Activated effector memory CD4-positive, alpha-beta T cell treated with anti-CD3 and anti-CD28 coated beads, Interleukin-2, amount 50 U/mL, for 16 hours (primary cell): Measurements from ENCODE around the gene GLO1.

ENCODE experiments used
- DNase-seq: peaks from one replicate; pipeline ENCODE4 v3.0.0-alpha.2; 2020

Gene GLO1

DNA sequence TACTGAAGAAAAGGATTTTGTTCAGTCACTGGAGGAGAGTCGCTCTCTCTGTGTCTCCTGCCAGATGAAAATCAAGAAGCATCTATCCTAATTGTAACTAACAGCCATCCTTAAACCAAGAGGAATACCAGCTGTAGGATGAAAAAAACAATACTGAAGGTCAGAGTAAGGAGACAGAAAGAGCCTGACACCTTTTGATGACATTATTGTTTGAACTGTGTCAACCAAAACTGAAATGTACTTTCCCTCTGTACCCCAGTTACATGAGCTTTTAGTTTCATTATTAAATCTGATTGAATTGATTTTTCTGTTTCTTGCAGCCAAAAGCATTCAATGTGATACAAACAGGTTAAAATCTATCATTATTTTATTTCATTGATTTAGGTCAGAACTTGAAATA lies 46.0 kb downstream of the GLO1 start:
- DNase-seq = no peak

DNA sequence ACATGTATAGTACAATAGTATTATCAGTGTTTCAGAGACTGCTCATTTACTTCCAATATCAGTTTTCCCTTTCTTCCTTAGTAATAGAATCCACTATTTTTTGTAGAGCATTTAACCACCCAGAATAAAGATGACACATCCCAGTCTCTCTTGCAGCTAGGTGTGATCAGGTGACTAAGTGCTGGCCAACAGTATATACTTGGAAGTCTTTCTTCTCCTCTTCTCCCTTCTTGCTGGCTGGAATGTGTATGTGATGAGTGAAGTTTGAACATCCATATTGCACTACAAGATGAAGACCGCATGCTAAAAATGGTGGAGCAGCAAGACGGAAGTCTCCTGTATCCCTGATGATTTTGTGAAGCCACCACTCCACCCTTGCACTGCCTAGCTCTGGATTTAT lies 48.7 kb downstream of the GLO1 start:
- no peak for DNase-seq

DNA sequence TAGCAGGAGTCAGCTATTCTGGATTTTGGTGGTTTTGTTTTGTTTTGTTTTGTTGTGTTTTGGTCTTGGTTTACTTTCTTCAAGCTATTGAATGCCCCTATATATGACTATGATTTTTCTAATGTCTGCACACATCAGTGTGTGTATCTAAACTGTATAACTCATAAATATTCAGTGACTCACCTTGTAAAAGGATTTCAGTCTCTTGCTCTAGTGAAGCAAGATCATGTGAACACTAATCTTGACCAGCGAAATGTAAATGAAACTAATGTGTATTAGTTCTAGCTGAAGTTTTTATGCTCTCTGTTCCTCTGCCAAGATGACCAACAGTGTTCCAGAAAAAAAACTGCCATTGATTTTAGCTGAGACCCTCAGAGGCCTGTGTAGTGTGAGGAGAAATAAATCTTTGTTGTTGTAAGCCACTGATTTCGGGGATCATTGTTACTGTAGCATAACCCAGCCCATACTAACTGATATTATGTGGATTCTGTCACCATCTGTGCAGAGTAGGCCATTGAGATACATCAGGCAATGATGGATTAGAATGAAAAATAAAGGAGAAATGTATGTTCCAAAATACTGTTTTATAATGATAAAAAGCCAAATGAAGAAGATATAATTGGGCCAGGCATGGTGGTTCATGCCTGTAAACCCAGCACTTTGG lies 51.7 kb downstream of the GLO1 start:
- DNase-seq = no peak

DNA sequence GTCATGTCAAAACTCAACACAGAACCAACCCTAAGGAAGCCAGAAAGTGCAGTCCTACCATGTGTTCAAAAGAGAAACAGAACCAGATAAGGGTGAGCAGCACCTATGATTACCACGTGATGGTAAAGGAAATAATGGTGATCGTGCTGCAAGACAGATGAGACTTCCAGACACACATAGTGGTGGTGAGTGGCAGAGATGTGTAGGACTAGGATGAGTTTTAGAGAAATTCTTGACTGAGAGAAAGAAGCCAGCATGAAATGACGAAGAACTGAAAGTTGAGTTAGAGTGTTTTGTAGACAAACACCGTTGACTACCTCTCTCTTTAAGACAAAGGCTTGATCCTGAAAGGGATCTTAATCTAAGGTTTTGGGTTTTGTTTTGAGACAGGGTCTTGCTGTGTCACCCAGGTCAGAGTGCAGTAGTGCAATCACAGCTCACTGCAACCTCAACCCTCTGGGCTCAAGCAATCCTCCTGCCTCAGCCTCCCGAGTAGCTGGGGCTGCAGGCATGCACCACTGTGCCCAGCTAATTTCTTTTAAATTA lies 52.7 kb downstream of the GLO1 start:
- no peak for DNase-seq

DNA sequence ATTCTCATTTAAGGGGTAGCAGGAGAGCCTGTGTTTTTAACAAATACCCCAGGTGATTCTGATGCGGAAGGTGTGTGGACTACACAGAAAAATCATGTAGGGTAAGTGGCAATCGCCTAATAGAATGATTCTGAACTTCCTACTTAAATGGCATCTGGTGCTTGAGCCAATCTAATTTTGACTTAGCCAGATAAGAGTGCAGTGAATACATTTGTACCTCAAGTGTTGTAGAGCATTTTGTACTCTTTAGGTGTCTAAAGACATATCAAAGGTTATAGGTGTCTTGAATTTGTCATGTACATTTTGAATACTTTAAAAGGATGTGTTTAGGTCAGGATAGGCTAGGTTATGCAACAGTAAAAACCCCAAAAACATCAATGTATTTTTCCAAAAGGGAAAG lies 53.2 kb downstream of the GLO1 start:
- DNase-seq = no peak

DNA sequence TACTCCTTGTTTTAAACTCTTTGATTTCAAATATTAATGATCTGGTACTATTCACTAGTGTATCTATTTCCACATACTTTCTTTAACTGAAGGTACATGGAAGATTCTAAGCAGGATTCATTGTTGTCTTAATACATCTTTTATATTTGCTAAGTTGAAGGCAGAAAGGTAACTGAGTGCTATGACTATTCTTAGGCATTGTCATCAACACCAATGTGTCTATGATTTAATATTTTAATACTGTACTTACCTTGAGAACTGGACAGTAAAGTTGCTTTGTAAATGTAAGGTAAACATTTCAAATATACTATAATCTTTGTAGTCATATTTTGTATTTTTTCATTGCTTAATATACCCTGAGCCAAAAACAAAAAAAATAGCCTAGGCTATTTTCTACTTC lies 54.3 kb downstream of the GLO1 start:
- no peak for DNase-seq

DNA sequence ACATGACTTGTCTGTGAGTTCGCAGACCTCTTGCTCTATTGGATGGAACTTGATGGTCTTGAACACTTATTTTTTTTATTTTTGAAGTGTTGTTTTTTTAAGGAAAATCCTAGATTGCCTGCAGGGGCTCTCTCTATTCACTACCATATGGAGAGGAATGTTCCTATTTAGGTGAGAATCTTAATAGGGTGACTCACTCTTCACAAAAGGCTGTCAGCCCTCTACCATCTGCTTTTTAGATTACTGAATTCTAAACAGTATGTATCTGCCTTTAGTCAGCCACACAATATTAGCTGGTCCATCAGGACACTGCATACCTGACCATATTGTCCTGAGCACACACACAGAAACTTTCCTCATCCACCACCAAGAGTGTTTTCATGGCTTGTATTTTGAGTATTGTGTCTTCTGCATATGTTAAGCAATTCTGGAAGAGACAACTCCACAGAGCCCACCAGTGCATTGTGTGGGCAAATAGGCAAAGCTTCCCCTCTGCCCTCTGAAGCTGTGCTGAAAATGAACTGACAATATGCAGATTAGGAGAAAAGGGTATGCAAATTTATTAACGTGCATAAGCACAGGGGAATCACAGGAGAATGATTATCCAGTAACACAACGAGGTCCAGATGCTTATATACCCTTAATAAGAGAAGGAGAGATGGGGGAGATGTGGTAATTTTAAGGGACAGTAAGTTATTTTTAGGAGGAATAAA lies 56.6 kb downstream of the GLO1 start:
- no peak for DNase-seq

DNA sequence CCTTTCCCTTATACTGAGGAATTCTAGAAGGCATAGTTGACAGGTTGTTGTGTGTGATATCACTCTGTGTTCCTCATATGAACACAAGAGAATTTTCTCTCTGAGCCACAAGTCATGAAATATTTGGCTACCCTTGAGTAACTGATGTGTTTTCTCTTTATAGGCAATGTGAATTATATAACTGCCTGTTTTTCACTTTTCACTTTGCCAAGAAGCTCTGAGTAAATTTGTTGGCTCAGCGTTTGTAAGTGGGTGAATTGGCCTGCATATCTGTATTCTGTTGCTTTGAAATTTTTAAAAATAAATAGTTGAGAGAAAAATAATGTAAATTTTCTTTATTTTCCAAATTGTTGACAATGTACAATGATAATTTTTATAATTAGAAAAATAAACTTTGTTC lies 58.0 kb downstream of the GLO1 start:
- no peak for DNase-seq

DNA sequence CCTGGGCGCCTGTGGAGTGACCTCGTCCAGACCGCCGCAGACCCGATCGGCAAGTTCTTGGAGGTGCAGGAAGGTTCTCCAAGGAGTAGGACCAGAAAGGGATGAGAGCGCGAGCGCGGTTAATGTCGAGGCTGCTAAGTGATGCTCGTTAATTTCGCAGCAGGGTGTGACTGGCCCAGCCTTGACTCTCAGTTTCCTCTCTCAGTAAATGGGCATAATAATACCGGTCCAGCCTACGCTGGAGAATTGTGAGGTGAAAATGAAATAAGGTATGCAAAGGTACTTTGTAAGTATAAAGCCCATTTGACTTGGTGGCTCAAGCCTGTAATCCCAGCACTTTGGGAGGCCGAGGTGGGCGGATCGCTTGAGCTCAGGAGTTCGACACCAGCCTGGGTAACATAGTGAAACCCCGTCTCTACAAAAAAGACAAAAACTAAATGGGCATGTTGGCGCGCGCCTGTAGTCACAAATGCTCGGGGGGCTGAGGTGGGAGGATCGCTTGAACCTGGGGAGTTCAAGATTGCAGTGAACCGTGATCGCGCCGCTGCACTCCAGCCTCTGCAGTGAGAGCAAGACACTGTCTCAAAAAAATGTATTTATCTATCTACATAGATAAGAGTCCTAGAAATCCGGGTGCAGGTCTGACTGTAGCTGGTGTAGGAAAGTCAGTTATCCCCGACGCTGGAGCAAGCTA lies 62.6 kb downstream of the GLO1 start:
- DNase-seq = no peak

DNA sequence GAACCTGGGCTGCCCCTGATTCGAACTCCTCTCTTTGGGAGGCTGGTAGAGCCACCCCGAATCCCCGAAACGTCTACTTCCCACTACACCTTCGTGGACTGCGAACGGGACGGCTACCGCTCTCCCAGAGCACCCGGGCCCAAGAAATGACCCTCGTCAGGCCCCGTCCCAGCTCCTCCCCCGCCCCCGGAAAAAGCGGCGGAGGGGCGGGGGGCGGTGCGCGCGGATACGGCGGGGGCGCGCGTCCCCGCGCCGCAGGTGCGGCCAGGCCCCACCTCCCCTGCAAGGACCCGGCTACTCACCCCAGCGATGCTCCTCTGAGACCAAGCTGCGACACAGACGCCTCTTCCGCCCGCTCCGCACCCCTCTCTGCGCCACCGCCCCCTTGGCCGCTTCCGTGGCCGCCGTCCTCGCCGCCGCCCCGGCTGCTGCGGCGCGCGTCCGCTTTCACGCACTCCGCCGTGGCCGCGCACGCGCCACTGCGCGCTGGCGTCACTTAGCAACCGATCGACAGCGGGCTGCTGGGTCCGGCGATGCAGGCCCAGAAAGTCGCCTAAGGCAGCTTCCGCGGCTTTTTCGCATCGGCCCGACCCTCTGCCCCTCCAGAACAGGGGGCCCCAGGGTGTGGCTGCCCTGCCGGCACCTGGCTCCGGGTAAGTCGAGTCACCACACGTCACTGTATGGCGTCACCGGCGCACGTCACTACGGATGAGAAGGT lies 63.3 kb downstream of the GLO1 start, which contains the start of gene BTBD9:
Gene BTBD9, minus strand, starts transcription at position 432 of the 718 bp plus-strand sequence.
- DNase-seq = peak; percentile 93

DNA sequence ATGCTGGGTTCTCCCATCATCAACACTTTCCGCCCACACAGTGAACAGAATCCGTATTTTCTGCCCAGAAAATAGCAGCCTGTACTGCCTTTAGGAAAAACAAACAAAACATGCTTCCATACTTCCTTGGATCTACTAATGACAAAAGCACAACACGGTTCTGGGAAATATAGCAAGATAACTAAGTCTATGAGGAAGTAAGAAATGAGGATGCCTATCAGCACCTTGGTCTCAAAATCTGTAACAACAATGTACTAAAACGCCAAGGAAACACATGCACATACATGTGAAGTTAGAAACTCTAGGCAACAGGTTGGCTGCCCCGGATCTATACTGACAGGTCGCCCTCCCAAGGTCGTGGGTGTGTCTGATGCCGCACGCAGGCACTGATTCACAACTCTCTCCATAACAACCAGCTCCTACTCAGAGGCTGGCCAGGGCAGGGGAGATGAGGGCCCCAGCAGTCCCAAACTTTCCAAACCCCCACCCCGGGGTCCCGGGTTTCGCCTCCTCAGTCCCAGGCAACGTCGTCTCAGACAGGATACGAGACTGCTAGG lies 63.9 kb downstream of the GLO1 start:
- peak; percentile 87 for DNase-seq

DNA sequence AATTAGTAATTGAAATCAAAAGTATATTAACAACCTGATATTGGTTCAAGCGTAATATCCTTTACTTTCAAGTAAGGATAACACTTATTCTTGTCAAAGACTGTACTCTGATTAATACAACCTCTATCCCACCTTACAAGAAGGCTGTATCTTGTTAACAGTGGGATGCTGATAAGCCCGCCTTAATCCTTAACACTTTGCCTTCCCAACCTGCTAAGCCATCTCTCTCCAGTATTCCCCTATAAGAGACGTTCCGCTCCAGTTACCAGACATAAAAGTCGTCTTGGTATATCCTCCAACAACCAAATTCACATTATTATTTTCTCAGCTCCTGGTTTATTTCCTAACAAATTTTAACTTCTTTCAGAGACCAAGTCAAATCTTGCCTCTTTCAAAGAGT lies 65.2 kb downstream of the GLO1 start:
- no peak for DNase-seq

DNA sequence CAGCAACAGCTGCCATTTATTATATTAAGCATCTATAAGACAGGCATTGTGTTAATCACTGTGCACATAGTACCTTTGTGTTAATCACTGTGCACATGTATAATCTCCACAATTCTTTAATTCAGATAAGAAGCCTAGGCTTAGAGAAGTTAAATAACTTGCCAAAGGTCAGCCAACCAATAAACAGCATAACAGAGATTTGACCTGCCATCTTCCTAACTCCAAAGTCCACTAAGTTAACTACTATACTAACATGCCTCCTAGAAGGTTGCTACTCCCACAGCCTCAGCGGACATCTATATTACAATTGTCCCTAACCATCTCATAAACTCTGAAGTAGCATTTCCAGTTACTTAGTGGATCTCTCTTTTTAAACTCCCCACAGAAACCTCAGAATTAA lies 66.9 kb downstream of the GLO1 start:
- DNase-seq = no peak

DNA sequence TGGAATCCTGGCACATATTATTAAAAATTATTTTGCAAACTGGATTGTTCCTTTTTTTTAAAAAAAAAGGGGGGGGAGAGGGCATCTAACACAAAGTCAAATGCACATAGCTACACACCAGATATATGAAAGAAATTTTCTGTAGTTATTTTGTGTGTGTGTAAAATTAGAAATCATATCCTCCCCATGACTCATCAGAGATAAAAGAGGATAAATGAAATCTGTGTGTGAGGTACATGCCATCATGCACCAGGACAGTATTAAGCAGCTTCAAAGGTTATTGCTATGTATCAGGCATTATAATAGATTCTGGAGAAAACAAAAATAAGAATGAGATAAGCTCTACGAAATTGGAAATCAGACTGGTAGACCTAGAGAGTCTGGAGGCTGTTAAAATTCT lies 68.4 kb downstream of the GLO1 start:
- DNase-seq = no peak

DNA sequence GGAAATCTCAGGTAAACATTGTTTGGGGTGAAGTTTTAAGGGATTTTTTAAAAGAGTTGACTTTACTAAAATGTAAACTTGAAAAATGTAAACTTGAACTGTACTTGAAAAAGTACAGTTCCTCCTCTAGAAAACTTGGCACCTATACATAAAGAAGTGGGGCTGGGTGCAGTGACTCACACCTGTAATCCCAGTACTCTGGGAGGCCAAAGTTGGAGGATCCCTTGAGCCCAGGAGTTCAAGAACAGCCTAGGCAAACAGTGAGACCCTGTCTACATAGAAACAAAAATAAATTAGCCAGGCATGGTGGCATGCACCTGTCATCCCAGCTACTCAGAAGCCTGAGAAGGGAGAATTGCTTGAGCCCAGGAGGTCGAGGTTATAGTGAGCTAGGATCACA lies 70.5 kb downstream of the GLO1 start:
- no peak for DNase-seq

DNA sequence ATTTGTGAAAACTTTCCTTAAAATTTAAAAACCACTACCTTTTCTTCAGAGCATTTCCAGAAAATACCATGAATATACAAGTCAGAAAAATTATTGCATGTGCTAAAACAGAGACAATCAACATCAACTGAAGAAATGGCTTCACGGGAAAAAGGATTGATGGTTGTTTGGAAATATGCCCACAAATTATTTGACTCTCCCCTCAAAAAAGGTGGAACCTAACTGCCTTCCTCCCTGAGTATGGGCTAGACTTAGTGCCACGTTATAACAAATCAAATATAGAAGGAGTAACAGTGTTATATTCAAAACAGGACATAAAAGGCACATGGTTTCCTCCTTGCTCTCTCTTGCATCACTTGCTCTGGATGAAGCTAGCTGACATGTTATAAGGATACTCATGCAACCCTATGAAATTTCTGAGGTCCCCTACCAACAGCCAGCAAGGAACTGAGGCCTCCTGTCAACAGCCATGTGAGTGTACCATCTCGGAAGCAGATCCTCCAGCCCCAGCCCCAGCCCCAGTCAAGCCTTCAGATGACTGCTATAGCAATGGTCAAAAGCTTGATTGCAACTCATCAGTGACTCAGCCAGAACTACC lies 71.7 kb downstream of the GLO1 start:
- no peak for DNase-seq
